ENCODE measurements around the gene HEY2. TPM values are rescaled to one million over a fixed set of nuclear protein-coding genes. Genes with fewer than 3 reads are reported as not detected.

The HEY2 gene
- total RNA-seq, 1 experiment from 2014 or later: 6.6 TPM

DNA sequence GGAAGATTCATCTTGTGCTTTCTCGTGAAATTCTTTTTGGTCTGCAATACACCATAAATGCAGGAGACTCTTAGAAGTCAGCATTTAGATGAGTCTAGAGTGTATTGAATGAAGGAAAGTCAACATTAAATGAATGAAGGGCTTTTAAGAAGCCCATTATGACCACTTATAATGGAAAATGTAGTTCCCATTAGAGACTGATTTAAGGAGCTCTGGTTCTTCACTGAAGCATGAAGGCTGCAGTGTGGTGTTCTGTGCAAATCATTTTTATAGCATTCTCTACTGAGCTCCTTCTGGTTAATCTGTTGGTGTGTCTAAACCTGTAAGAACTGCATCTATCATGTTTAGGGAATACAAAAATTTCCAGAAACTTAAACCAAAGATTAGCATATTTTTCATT lies 61.0 kb downstream of the HEY2 start:
- Histone ChIP-seq H3K79me2 (ENCODE audit: insufficient read depth, low read length) (no peaks in the 10 kb centered on the region), H3K27me3 (ENCODE audit: insufficient read depth, low read length) (no peaks in the 10 kb centered on the region), H3K23me2 (ENCODE audit: insufficient read length, low read depth, low read length, poor library complexity, severe bottlenecking) (no peaks in the 10 kb centered on the region)

More for the DNA sequence above, 61.0 kb downstream of the HEY2 start:
- H3K36me3 Mint-ChIP-seq (ENCODE audit: insufficient read depth in 1 of 3, low read depth in 3 of 3): no peaks in the 10 kb centered on the region
- Histone ChIP-seq H2AFZ (ENCODE audit: low read length) (no peak overlapping the region), H2AK5ac (ENCODE audit: insufficient read length, low read length) (no peak overlapping the region), H4K8ac (replicated peaks; ENCODE audit: insufficient read length, low read depth, low read length) (no peak overlapping the region), H3K4me1 (ENCODE audit: insufficient read depth, low read length) (no peaks in the 10 kb centered on the region), H4K5ac (ENCODE audit: insufficient read length, low read depth, low read length) (no peak overlapping the region), H3K14ac (ENCODE audit: insufficient read depth, low read length) (no peak overlapping the region), H2BK120ac (ENCODE audit: low read depth, low read length, poor library complexity, severe bottlenecking) (no peak overlapping the region), H3K56ac (ENCODE audit: insufficient read length, low read depth, low read length) (no peak overlapping the region), H3T11ph (ENCODE audit: low read length) (no peak overlapping the region), H3K18ac (ENCODE audit: insufficient read length, low read depth, low read length) (no peak overlapping the region), H4K91ac (ENCODE audit: insufficient read length, low read depth, low read length) (no peak overlapping the region), H3K4me2 (ENCODE audit: insufficient read depth, insufficient read length, low read length) (no peak overlapping the region), H2BK15ac (ENCODE audit: low read depth, low read length) (no peak overlapping the region), H3K9ac (ENCODE audit: extremely low read depth, insufficient read length, low read length) (no peak overlapping the region), H3K27ac (ENCODE audit: insufficient read length, low read depth, low read length) (no peak overlapping the region), H3K9me3 (ENCODE audit: control insufficient read depth, low read depth, low read length) (no peaks in the 10 kb centered on the region), H3K79me1 (ENCODE audit: insufficient read depth, low read depth, low read length, poor library complexity, severe bottlenecking) (no peaks in the 10 kb centered on the region), H3K4ac (ENCODE audit: low read depth, low read length) (no peak overlapping the region), H2BK20ac (ENCODE audit: low read depth, low read length, poor library complexity, severe bottlenecking) (no peak overlapping the region), H3K23ac (ENCODE audit: insufficient read length, low read depth, low read length) (no peak overlapping the region), H2BK5ac (ENCODE audit: insufficient read length, low read length) (no peak overlapping the region), H4K20me1 (ENCODE audit: control insufficient read depth, insufficient read depth, insufficient read length) (no peaks in the 10 kb centered on the region), H2BK12ac (ENCODE audit: insufficient read length, low read depth, low read length) (no peak overlapping the region)
- no peak overlapping the region for H3K27ac Mint-ChIP-seq
- no peak overlapping the region for H3K4me3 Mint-ChIP-seq
- H3K9me3 Mint-ChIP-seq: no peaks in the 10 kb centered on the region
- WGBS (ENCODE audit: extremely low coverage, insufficient read length, low lambda C conversion rate): no CpG with 5 or more reads among the region's 1 CpG
- TF ChIP-seq, protein P1, sequence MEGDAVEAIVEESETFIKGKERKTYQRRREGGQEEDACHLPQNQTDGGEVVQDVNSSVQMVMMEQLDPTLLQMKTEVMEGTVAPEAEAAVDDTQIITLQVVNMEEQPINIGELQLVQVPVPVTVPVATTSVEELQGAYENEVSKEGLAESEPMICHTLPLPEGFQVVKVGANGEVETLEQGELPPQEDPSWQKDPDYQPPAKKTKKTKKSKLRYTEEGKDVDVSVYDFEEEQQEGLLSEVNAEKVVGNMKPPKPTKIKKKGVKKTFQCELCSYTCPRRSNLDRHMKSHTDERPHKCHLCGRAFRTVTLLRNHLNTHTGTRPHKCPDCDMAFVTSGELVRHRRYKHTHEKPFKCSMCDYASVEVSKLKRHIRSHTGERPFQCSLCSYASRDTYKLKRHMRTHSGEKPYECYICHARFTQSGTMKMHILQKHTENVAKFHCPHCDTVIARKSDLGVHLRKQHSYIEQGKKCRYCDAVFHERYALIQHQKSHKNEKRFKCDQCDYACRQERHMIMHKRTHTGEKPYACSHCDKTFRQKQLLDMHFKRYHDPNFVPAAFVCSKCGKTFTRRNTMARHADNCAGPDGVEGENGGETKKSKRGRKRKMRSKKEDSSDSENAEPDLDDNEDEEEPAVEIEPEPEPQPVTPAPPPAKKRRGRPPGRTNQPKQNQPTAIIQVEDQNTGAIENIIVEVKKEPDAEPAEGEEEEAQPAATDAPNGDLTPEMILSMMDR (conservative IDR thresholded peaks at IDR 0.05): no peak
- H3K27me3 Mint-ChIP-seq (ENCODE audit: low read depth): no peaks in the 10 kb centered on the region
- DNase-seq: no peak
- H3K4me1 Mint-ChIP-seq: 0 out of 4 replicates have a peak, but pooled peaks cover 0 to 3% of the 10 kb centered on the region in 2 experiments

Other genes with a start within 250 kb of the HEY2 start
- gene NCOA7, start 41.3 kb downstream of the HEY2 start, total RNA-seq (2021): 7.1 and 9.4 TPM in 2 replicates
- 11.5 and 11.7 TPM in 2 replicates for gene HINT3, start 207.1 kb downstream of the HEY2 start, total RNA-seq (2021)
- 26.9 and 31.1 TPM in 2 replicates for gene TRMT11, start 236.9 kb downstream of the HEY2 start, total RNA-seq (2021)

All from H9 (cell line).